ENCODE measurements around the gene CCNG1. TPM values are rescaled to one million over a fixed set of nuclear protein-coding genes. Genes with fewer than 3 reads are reported as not detected.

Gene CCNG1
- total RNA-seq, 1 donor from 2014 or later = 214 TPM

- no peak for FAIRE-seq
- H3K27ac Mint-ChIP-seq (ENCODE audit: unreplicated experiment) = no peak overlapping the region
Observed at GRCh38 chr5:163433271-163433670, 4.1 kb upstream of the CCNG1 start.

DNA sequence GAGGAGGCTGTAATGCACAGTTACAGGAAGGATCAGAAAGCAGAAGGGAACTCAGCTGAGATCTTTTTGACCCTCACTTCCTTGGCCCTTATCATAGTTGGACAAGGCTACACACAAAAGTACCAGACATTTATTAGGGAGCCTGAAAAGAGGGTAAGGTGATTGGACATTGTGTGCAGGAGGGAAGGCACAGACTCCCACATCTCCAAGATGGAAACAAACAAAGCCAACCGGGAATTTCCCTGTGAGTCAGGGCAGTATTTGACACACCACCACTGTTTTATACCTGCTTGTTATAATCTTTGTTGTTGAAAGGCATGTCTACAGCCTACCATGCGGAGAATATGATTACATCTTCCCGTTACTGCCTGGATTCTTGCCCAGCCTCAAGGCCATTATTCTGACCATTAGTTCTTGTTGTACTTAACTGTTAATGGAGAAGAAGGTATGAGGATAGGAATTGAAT, 3.0 kb upstream of the CCNG1 start:
- H4K20me1 ChIP-seq (ENCODE audit: insufficient read depth, low read length) = peaks cover 18% of the 10 kb centered on the region
- Mint-ChIP-seq H3K27me3 (ENCODE audit: low read depth, unreplicated experiment) (peaks cover 3% of the 10 kb centered on the region), H3K9me3 (ENCODE audit: unreplicated experiment) (no peaks in the 10 kb centered on the region), H3K27ac (ENCODE audit: unreplicated experiment) (peak overlapping the region; percentile 64), H3K4me1 (ENCODE audit: low read depth, unreplicated experiment) (peaks cover 16% of the 10 kb centered on the region), H3K4me3 (ENCODE audit: unreplicated experiment) (peak overlapping the region; percentile 34), H3K36me3 (ENCODE audit: low read depth, unreplicated experiment) (peaks cover 3% of the 10 kb centered on the region)
- H3K4me1 ChIP-seq (ENCODE audit: insufficient read depth, low read length) = peaks cover 6% of the 10 kb centered on the region
- H2AFZ ChIP-seq (ENCODE audit: low read depth, low read length) = no peak overlapping the region
- FAIRE-seq = peak; percentile 56
- H3K27ac ChIP-seq (ENCODE audit: low read depth, low read length) = peak overlapping the region; percentile 14
- H3K4me2 ChIP-seq (ENCODE audit: low read length) = peak overlapping the region; percentile 21
- DNase-seq (ENCODE audit: low read depth) = peak; percentile 70
- H3K9me3 ChIP-seq (ENCODE audit: insufficient read depth, low read depth, low read length) = no peaks in the 10 kb centered on the region
- no peaks in the 10 kb centered on the region for H3K27me3 ChIP-seq (ENCODE audit: insufficient read depth, low read length)
- H3K4me3 ChIP-seq (ENCODE audit: insufficient read depth, low read depth, low read length) = no peak overlapping the region
- no peak for TF ChIP-seq EZH2 (IDR thresholded peaks at IDR 0.05; ENCODE audit: insufficient read depth, low read length)
- TF ChIP-seq, protein P1, sequence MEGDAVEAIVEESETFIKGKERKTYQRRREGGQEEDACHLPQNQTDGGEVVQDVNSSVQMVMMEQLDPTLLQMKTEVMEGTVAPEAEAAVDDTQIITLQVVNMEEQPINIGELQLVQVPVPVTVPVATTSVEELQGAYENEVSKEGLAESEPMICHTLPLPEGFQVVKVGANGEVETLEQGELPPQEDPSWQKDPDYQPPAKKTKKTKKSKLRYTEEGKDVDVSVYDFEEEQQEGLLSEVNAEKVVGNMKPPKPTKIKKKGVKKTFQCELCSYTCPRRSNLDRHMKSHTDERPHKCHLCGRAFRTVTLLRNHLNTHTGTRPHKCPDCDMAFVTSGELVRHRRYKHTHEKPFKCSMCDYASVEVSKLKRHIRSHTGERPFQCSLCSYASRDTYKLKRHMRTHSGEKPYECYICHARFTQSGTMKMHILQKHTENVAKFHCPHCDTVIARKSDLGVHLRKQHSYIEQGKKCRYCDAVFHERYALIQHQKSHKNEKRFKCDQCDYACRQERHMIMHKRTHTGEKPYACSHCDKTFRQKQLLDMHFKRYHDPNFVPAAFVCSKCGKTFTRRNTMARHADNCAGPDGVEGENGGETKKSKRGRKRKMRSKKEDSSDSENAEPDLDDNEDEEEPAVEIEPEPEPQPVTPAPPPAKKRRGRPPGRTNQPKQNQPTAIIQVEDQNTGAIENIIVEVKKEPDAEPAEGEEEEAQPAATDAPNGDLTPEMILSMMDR (IDR thresholded peaks at IDR 0.05; ENCODE audit: insufficient read depth, low read depth, low read length) = no peak
- peaks cover 21% of the 10 kb centered on the region for H3K79me2 ChIP-seq (ENCODE audit: insufficient read depth, low read length)
- peaks cover under 1% of the 10 kb centered on the region for H3K36me3 ChIP-seq (ENCODE audit: insufficient read depth, low read length)
- H3K9ac ChIP-seq (ENCODE audit: low read length) = no peak overlapping the region

More at GRCh38 chr5:163433271-163433670, 4.1 kb upstream of the CCNG1 start:
- peaks cover 15% of the 10 kb centered on the region for H3K4me1 Mint-ChIP-seq (ENCODE audit: low read depth, unreplicated experiment)
- H3K36me3 Mint-ChIP-seq (ENCODE audit: low read depth, unreplicated experiment) = peaks cover 2% of the 10 kb centered on the region
- TF ChIP-seq, protein P1 (IDR thresholded peaks at IDR 0.05; ENCODE audit: insufficient read depth, low read depth, low read length) = no peak
- no peak for TF ChIP-seq EZH2 (IDR thresholded peaks at IDR 0.05; ENCODE audit: insufficient read depth, low read length)
- no peak overlapping the region for H3K4me3 ChIP-seq (ENCODE audit: insufficient read depth, low read depth, low read length)
- H3K9me3 ChIP-seq (ENCODE audit: insufficient read depth, low read depth, low read length) = no peaks in the 10 kb centered on the region
- H3K4me2 ChIP-seq (ENCODE audit: low read length) = no peak overlapping the region
- peaks cover 3% of the 10 kb centered on the region for H3K27me3 Mint-ChIP-seq (ENCODE audit: low read depth, unreplicated experiment)
- H3K9me3 Mint-ChIP-seq (ENCODE audit: unreplicated experiment) = no peaks in the 10 kb centered on the region
- DNase-seq (ENCODE audit: low read depth) = no peak
- no peak overlapping the region for H3K4me3 Mint-ChIP-seq (ENCODE audit: unreplicated experiment)
- H3K9ac ChIP-seq (ENCODE audit: low read length) = no peak overlapping the region
- H3K27ac ChIP-seq (ENCODE audit: low read depth, low read length) = no peak overlapping the region
- peaks cover 9% of the 10 kb centered on the region for H3K79me2 ChIP-seq (ENCODE audit: insufficient read depth, low read length)
- peaks cover 6% of the 10 kb centered on the region for H4K20me1 ChIP-seq (ENCODE audit: insufficient read depth, low read length)
- no peak overlapping the region for H2AFZ ChIP-seq (ENCODE audit: low read depth, low read length)
- no peaks in the 10 kb centered on the region for H3K36me3 ChIP-seq (ENCODE audit: insufficient read depth, low read length)
- H3K27me3 ChIP-seq (ENCODE audit: insufficient read depth, low read length) = no peaks in the 10 kb centered on the region
- peaks cover 2% of the 10 kb centered on the region for H3K4me1 ChIP-seq (ENCODE audit: insufficient read depth, low read length)

GRCh38 chr5:163436515-163436914, 880 bp upstream of the CCNG1 start:
- H3K4me2 ChIP-seq (ENCODE audit: low read length) = peak overlapping the region; percentile 86

More at GRCh38 chr5:163436515-163436914, 880 bp upstream of the CCNG1 start:
- H3K4me1 Mint-ChIP-seq (ENCODE audit: low read depth, unreplicated experiment) = peaks cover 30% of the 10 kb centered on the region
- no peak for TF ChIP-seq EZH2 (IDR thresholded peaks at IDR 0.05; ENCODE audit: insufficient read depth, low read length)
- peak overlapping the region; percentile 51 for H3K27ac ChIP-seq (ENCODE audit: low read depth, low read length)
- peaks cover 6% of the 10 kb centered on the region for H3K36me3 Mint-ChIP-seq (ENCODE audit: low read depth, unreplicated experiment)
- peaks cover 9% of the 10 kb centered on the region for H3K4me1 ChIP-seq (ENCODE audit: insufficient read depth, low read length)
- no peaks in the 10 kb centered on the region for H3K9me3 ChIP-seq (ENCODE audit: insufficient read depth, low read depth, low read length)
- H3K9ac ChIP-seq (ENCODE audit: low read length) = peak overlapping the region; percentile 59
- no peak for FAIRE-seq
- peaks cover 39% of the 10 kb centered on the region for H4K20me1 ChIP-seq (ENCODE audit: insufficient read depth, low read length)
- no peak overlapping the region for H2AFZ ChIP-seq (ENCODE audit: low read depth, low read length)
- H3K9me3 Mint-ChIP-seq (ENCODE audit: unreplicated experiment) = no peaks in the 10 kb centered on the region
- DNase-seq (ENCODE audit: low read depth) = no peak
- no peaks in the 10 kb centered on the region for H3K27me3 ChIP-seq (ENCODE audit: insufficient read depth, low read length)
- H3K79me2 ChIP-seq (ENCODE audit: insufficient read depth, low read length) = peaks cover 41% of the 10 kb centered on the region
- H3K36me3 ChIP-seq (ENCODE audit: insufficient read depth, low read length) = peaks cover 13% of the 10 kb centered on the region
- peak overlapping the region; percentile 97 for H3K4me3 Mint-ChIP-seq (ENCODE audit: unreplicated experiment)
- no peak overlapping the region for H3K4me3 ChIP-seq (ENCODE audit: insufficient read depth, low read depth, low read length)
- H3K27ac Mint-ChIP-seq (ENCODE audit: unreplicated experiment) = peak overlapping the region; percentile 93
- H3K27me3 Mint-ChIP-seq (ENCODE audit: low read depth, unreplicated experiment) = peaks cover 3% of the 10 kb centered on the region

All from astrocyte (in vitro differentiated cells and primary cell).